Right lobe of liver (tissue), 4 donors: Measurements from ENCODE around the gene ADH5.
A peak's percentile ranks its signal among the peaks of the same experiment; 100 is the strongest.

ENCODE experiments used
- CTCF ChIP-seq, 4 donors: fragments of 200-600 bp in 3 of 4; fragments of 450-650 bp in 1 of 4; IDR thresholded peaks; one replicate each; pipeline versions ENCODE4 v1.5.1 to v1.8.0; 2016 to 2022; ENCODE audit warnings: antibody characterized with exemption in 4 of 4, mild to moderate bottlenecking in 2 of 4
- POLR2A ChIP-seq: fragments of 450-650 bp; IDR thresholded peaks from one replicate; pipeline ENCODE4 v1.6.1; 2017; ENCODE audit warnings: antibody characterized with exemption, mild to moderate bottlenecking
- donor health status: DM: no; HTN: no; CAD: no.
- donor health status: DM: no; HTN: no; CAD: no.
- donor health status: DM: no; HTN: yes; CAD: no.

- peak; percentile 23 to 43 (median 41) for TF ChIP-seq CTCF (IDR thresholded peaks at IDR 0.05)
- no peak for TF ChIP-seq POLR2A
Measured at GRCh38 chr4:99117876-99118693, 29.5 kb upstream of the ADH5 start.
